Aorta (tissue), 5 donors: Measurements from ENCODE around the gene WHRN. TPM values are rescaled to one million over a fixed set of nuclear protein-coding genes. Genes with fewer than 3 reads are reported as not detected.

Experiments
- ATAC-seq: fragments of 200-7000 bp; cut with Tn5 transposase; one replicate; pipeline ENCODE4 v1.9.1; 2022; ENCODE audit warnings: moderate library complexity; ENCODE audit not compliant: low FRiP score
- DNase-seq, 2 donors: peaks; one replicate each; pipeline ENCODE4 v3.0.0-alpha.2; 2020
- H3K27ac ChIP-seq, 2 donors: one replicate each; pipeline ENCODE4 v1.5.1; 2013; ENCODE audit warnings: low read length in 2 of 2, mild to moderate bottlenecking in 2 of 2, moderate library complexity in 2 of 2, control low read depth in 1 of 2, inconsistent platforms in 1 of 2, low read depth in 1 of 2
- H3K27me3 ChIP-seq, 2 donors: one replicate each; pipeline ENCODE4 v1.6.1; 2013; ENCODE audit warnings: control low read depth in 1 of 2, low read length in 1 of 2, mild to moderate bottlenecking in 1 of 2, moderate library complexity in 1 of 2; ENCODE audit not compliant: insufficient read depth in 2 of 2, control insufficient read depth in 1 of 2
- H3K36me3 ChIP-seq, 2 donors: one replicate each; pipeline ENCODE4 v1.6.1; 2013; ENCODE audit warnings: control low read depth in 1 of 2, low read length in 1 of 2, mild to moderate bottlenecking in 1 of 2; ENCODE audit not compliant: insufficient read depth in 2 of 2, control insufficient read depth in 1 of 2
- H3K4me1 ChIP-seq, 2 donors: one replicate each; pipeline ENCODE4 v1.6.1; 2013; ENCODE audit warnings: low read length in 2 of 2, control low read depth in 1 of 2, mild to moderate bottlenecking in 1 of 2, moderate library complexity in 1 of 2; ENCODE audit not compliant: insufficient read depth in 2 of 2, control insufficient read depth in 1 of 2
- H3K4me3 ChIP-seq, 2 donors: one replicate each; pipeline ENCODE4 v1.5.1; 2013; ENCODE audit warnings: low read length in 2 of 2, control low read depth in 1 of 2, mild to moderate bottlenecking in 1 of 2
- H3K9me3 ChIP-seq: one replicate; pipeline ENCODE4 v1.6.1; 2013; ENCODE audit warnings: mild to moderate bottlenecking, low read length; ENCODE audit not compliant: control insufficient read depth
- WGBS, 2 donors: extraction: QIAGEN DNeasy Blood & Tissue Kit; methylation state at CpG; one replicate each; pipeline ENCODE4 v1.1.7; 2013; 5-methylcytosine and 5-hydroxymethylcytosine counted together
- intact Hi-C, 2 donors: fragments of 100-400 bp; cut with DNase I; formaldehyde crosslinking; loops; one replicate each; pipeline versions ENCODE4 v1.14.2 to v1.15.0; 2022
- polyA plus RNA-seq, 2 donors: library from polyadenylated mRNA; stranded (reverse); fragments of 200-250 nt; gene quantifications; one replicate each; pipeline ENCODE4 v1.2.3, GENCODE V29; 2013
- total RNA-seq, 2 donors: library from RNA; stranded (reverse); fragmentation: NEBNext Ultra II Directional; extraction: Animal tissue kit (Norgen Biotek cat#: 25700); gene quantifications; one replicate each; pipeline ENCODE4 v1.2.1, GENCODE V29; 2021
- donor health status: healthy with polysubstance abuse.
- donor health status: Bipolar disorder and iron deficiency.
- donor health status: DM: no; HTN: no; CAD: no.
- donor health status: DM: no; HTN: no; CAD: no.
- donor health status: DM: yes; HTN: yes; CAD: no.

The WHRN gene
- total and polyA plus RNA-seq, 4 donors: 1.5 to 4.0 (median 3.6) TPM

GRCh38 chr9:114410910-114411309 lies 94.4 kb downstream of the WHRN start:
- no peaks in the 10 kb centered on the region for H3K36me3 ChIP-seq
- H3K9me3 ChIP-seq: no peaks in the 10 kb centered on the region
- no peak for DNase-seq
- intact Hi-C loops: no loop called here
- H3K27me3 ChIP-seq: no peaks in the 10 kb centered on the region
- no peak overlapping the region for H3K4me3 ChIP-seq
- H3K4me1 ChIP-seq: no peaks in the 10 kb centered on the region
- ATAC-seq: no peak
- H3K27ac ChIP-seq: no peak overlapping the region
- WGBS, 2 donors: 93% methylated on average over 8 of the region's 8 CpGs

DNA sequence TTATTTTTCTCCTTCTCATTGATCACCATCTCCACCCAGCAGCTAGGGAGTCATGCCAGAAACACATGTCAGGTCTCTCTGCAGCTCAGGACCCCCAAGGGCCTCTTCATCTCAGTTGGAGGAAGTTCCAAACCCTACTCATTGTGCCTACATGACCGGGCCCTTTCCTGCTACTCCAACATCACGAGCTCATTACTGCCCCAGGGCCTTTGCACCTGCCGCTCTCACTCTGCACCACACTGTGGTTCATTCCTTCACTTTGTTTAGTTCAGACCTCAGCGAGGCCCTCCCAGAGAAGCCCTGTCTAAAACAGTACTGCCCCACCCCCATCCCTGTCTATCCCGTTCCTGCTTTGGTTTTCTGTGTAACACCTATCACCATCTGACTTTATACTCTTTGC lies 95.4 kb downstream of the WHRN start:
- no peaks in the 10 kb centered on the region for H3K36me3 ChIP-seq
- H3K9me3 ChIP-seq: no peaks in the 10 kb centered on the region
- WGBS, 2 donors: 68 to 74% methylated on average over 5 of the region's 5 CpGs
- DNase-seq (no peak), ATAC-seq (no peak)
- intact Hi-C loops: loop anchor here (5.0 to 10.0 kb wide), 2 partner anchors 175 to 607 kb away; partner anchors contain the start of gene ATP6V1G1 (in 1 of the 2)
- H3K4me3 ChIP-seq: no peak overlapping the region
- no peaks in the 10 kb centered on the region for H3K4me1 ChIP-seq
- H3K27me3 ChIP-seq: no peaks in the 10 kb centered on the region
- no peak overlapping the region for H3K27ac ChIP-seq

DNA sequence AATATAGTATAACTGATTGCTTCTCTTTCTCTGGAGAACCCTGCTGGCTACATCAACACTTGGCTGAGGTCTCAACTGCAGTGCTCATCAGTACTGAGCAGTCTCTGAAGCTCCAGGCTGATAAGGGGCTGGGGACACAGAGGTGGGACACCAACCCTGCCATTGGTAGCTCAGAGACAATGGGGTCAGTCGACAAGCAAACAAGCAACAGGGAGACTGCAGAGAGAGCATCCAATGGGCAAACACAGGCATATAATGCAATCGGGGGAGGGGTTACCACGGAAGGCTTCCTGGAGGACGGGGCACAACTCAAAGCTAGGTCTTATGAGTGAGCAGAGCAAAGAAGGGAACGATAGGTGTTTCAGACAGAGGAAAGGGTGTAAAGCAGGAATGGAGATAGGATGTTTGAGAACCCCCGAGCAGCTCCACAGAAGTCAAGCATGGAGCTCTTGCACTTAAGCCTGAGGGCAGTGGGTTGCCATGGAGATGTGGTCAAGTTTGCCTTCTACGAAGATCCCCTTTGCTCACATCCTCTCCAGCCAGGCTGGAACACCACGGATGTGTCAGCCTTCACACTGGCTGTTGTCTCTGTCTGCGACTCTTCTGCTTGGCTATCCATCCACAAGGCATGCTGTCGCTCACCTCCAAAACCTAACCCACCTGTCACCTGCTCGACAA lies 96.0 kb downstream of the WHRN start:
- WGBS, 2 donors: 79 to 80% methylated on average over 11 of the region's 11 CpGs
- no peak overlapping the region for H3K4me3 ChIP-seq
- intact Hi-C loops: loop anchor here (5.0 to 10.0 kb wide), 2 partner anchors 176 to 608 kb away; partner anchors contain the start of gene ATP6V1G1 (in 1 of the 2)
- no peak for DNase-seq
- H3K27me3 ChIP-seq: no peaks in the 10 kb centered on the region
- no peaks in the 10 kb centered on the region for H3K36me3 ChIP-seq
- H3K4me1 ChIP-seq: no peaks in the 10 kb centered on the region
- H3K9me3 ChIP-seq: no peaks in the 10 kb centered on the region
- H3K27ac ChIP-seq: no peak overlapping the region
- no peak for ATAC-seq

- no peak overlapping the region for H3K27ac ChIP-seq
- ATAC-seq (no peak), DNase-seq (no peak)
- H3K9me3 ChIP-seq: no peaks in the 10 kb centered on the region
- no peak overlapping the region for H3K4me3 ChIP-seq
- no peaks in the 10 kb centered on the region for H3K36me3 ChIP-seq
- WGBS, 2 donors: 86 to 89% methylated on average over 7 of the region's 7 CpGs
- intact Hi-C loops: loop anchor here (5.0 to 10.0 kb wide), 2 partner anchors 176 to 609 kb away; partner anchors contain the start of gene ATP6V1G1 (in 1 of the 2)
- H3K27me3 ChIP-seq: no peaks in the 10 kb centered on the region
- H3K4me1 ChIP-seq: no peaks in the 10 kb centered on the region
Measured at GRCh38 chr9:114408645-114409044, 96.6 kb downstream of the WHRN start.

- Histone ChIP-seq H3K4me3 (no peak overlapping the region), H3K4me1 (no peaks in the 10 kb centered on the region), H3K9me3 (no peaks in the 10 kb centered on the region), H3K27me3 (no peaks in the 10 kb centered on the region), H3K27ac (no peak overlapping the region), H3K36me3 (no peaks in the 10 kb centered on the region)
- DNase-seq (no peak), ATAC-seq (no peak)
- 85 to 90% methylated on average over 5 of the region's 5 CpGs for WGBS, 2 donors
- intact Hi-C loops: loop anchor here (2.0 to 10.0 kb wide), 3 partner anchors 177 to 609 kb away; partner anchors contain the start of gene ATP6V1G1 (in 1 of the 2)
Measured at GRCh38 chr9:114407889-114408288, 97.4 kb downstream of the WHRN start.

DNA sequence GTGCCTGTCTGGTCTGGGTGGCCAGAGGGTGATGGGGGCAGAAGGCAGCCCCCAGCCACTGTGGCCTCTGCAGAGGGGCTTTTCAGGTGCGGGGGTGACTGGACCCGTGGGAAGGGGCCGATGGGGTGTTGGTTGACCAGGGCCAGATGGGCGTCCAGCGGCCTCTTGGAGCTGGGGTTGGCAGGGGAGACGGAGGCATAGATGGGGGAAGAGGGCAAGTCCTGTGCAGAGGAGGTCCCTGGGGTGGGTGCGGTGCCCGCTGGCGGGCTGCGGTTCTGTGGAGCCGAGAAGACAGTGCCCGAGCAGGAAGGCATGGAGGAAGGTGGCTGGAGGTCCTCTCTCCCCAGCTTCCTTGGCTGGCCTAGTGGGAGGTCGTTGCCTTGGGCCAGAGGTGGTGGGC lies 98.8 kb downstream of the WHRN start:
- Histone ChIP-seq H3K9me3 (no peaks in the 10 kb centered on the region), H3K36me3 (no peaks in the 10 kb centered on the region), H3K4me3 (no peak overlapping the region), H3K4me1 (no peaks in the 10 kb centered on the region), H3K27me3 (no peaks in the 10 kb centered on the region), H3K27ac (no peak overlapping the region)
- DNase-seq: no peak
- intact Hi-C loops: loop anchor here (2.0 to 10.0 kb wide), 3 partner anchors 178 to 611 kb away; partner anchors contain the start of gene ATP6V1G1 (in 1 of the 2)
- WGBS, 2 donors: 94% methylated on average over 13 of the region's 13 CpGs
- ATAC-seq: no peak

- ATAC-seq: peak; percentile 91
- Histone ChIP-seq H3K4me3 (no peak overlapping the region), H3K36me3 (no peaks in the 10 kb centered on the region), H3K9me3 (no peaks in the 10 kb centered on the region), H3K27ac (no peak overlapping the region), H3K4me1 (no peaks in the 10 kb centered on the region), H3K27me3 (no peaks in the 10 kb centered on the region)
- intact Hi-C loops: loop anchor here (1.0 to 10.0 kb wide), 4 partner anchors 179 to 612 kb away; partner anchors contain the start of gene ATP6V1G1 (in 1 of the 2)
- DNase-seq: peak; percentile 85 to 87
- 21 to 23% methylated on average over 15 of the region's 15 CpGs for WGBS, 2 donors
Measured at GRCh38 chr9:114405294-114406034, 99.8 kb downstream of the WHRN start.

GRCh38 chr9:114404531-114404930 lies 100.7 kb downstream of the WHRN start:
- intact Hi-C loops: loop anchor here in 1 of 2 donors (5.0 to 10.0 kb wide), 2 partner anchors 180 to 613 kb away; partner anchors contain the start of gene ATP6V1G1
- H3K4me1 ChIP-seq: no peaks in the 10 kb centered on the region
- WGBS, 2 donors: 86 to 88% methylated on average over 2 of the region's 2 CpGs

More at GRCh38 chr9:114404531-114404930, 100.7 kb downstream of the WHRN start:
- Histone ChIP-seq H3K27ac (no peak overlapping the region), H3K4me3 (no peak overlapping the region), H3K36me3 (no peaks in the 10 kb centered on the region), H3K9me3 (no peaks in the 10 kb centered on the region), H3K27me3 (no peaks in the 10 kb centered on the region)
- DNase-seq (no peak), ATAC-seq (no peak)
